HFF-Myc (cell line): Measurements from ENCODE around the gene GCC1.

ENCODE experiments used
- DNase-seq: peaks from one replicate; pipeline ENCODE4 v3.0.0-alpha.2; 2011; ENCODE audit warnings: low read depth; ENCODE audit errors: extremely low read depth
- H3K4me3 ChIP-seq: replicated peaks from 2 replicates; pipeline ENCODE4 v1.5.1; 2011; ENCODE audit warnings: low read depth, mild to moderate bottlenecking, control low read depth, low read length
- CTCF ChIP-seq: IDR thresholded peaks from 2 replicates; pipeline ENCODE4 v1.5.1; 2012; ENCODE audit warnings: mild to moderate bottlenecking, low read depth, low read length, control low read depth; ENCODE audit errors: missing control alignments

GCC1 gene

GRCh38 chr7:127586346-127586745, 950 bp upstream of the GCC1 start:
- DNase-seq = no peak
- no peak overlapping the region for H3K4me3 ChIP-seq
- no peak for TF ChIP-seq CTCF

GRCh38 chr7:127584648-127585043, 750 bp downstream of the GCC1 start:
- no peak for TF ChIP-seq CTCF

GRCh38 chr7:127582361-127582760, 3.0 kb downstream of the GCC1 start:
- TF ChIP-seq CTCF = no peak
- H3K4me3 ChIP-seq = no peak overlapping the region
- DNase-seq = no peak

More at GRCh38 chr7:127584648-127585043, 750 bp downstream of the GCC1 start:
- no peak for DNase-seq
- H3K4me3 ChIP-seq = peak overlapping the region; percentile 90

DNA sequence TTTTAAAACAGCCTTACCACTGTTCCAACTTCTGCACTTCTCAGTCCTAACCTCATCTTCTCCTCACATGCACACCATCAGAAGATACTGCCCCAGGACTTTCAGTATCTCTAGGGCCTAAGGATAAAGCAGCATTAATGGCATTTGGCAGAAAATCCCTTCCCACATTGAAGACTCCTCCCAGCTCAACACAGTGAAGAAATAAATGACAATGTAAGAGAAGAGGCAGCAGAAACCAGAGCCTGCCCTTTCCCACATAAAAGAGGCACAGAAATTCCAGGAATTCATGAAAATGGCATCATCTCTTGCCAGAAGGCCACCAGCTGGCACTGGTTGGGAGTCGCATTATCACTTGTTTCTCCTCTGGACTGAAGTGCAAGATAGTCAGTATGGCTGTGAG, 3.7 kb downstream of the GCC1 start:
- no peak for DNase-seq

GRCh38 chr7:127580612-127581011, 4.8 kb downstream of the GCC1 start:
- no peak overlapping the region for H3K4me3 ChIP-seq
- no peak for TF ChIP-seq CTCF
- no peak for DNase-seq

More for the DNA sequence above, 3.7 kb downstream of the GCC1 start:
- no peak for TF ChIP-seq CTCF
- no peak overlapping the region for H3K4me3 ChIP-seq

DNA sequence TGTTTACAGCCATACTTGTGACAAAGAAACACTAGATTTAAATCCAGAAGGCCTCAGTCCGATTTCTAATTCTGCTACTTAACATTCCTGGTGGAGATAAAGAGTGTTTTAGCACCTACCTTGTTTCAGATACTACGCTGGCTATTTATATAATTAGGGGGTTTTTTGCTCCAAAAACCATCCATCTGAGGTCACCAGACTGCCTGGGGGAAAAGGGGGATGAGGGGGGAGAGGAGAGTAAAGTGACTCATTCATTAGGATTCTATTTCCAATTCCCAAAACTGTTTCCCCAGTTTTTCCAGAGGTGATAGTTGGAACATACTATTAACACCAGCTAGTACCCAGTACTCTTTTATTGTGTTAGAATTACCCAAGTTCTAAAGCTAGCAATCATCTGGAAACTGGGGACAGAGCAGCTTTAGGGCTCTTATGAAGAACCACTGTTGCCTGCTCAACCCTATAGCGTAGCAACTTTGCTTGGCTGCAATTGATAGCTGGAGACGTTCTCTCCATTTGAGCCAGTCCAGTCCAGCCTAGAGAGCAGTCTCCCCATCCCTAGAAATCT, 6.6 kb downstream of the GCC1 start:
- no peak for TF ChIP-seq CTCF
- DNase-seq = no peak
- no peak overlapping the region for H3K4me3 ChIP-seq
